ENCODE results near the gene CYP2W1.
"Not testable (repeated sequence)": the region's sequence is repeated elsewhere in the genome, so short reads cannot be mapped to it uniquely, and the experiment has no call there.

The CYP2W1 gene

DNA sequence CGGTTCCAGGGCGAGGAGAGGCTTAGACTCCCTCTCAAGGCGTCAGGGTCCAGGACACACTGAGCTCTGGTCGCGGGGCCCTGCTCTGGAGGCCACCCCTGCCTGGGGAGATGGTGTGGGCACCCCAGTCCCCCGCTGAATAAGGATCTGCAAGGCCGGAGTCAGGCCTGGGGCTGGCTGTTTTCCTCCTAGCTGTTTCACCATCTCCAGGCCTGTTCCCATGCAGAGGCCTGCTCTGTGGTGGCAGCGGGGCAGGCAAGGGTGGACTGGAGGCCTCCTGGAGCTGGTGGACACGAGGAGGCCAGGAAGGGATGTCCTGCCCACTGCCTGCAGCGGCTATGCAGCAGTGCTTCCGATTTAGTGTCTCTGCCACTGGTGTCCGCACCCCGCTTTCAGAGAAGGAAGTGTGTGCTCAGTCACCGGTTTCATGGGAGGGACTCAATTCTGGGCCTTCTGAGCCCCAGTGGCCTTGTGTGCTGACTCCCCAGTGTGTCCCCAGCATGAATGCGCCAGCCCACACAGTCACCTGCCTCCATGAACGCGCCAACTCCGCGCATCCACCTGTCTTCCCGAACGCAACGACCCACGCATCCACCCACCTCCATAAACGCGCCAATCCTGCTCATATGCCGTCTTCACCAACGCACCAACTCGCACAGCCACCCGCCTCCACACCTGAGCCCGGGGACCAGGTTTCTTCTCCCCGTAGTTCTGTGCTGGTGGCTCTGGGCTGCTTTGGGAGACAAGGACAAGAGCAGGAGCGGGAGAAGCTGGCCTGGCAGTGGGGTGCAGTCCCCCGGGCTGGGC lies 46.9 kb downstream of the CYP2W1 start:
- DNase-seq: no peak

DNA sequence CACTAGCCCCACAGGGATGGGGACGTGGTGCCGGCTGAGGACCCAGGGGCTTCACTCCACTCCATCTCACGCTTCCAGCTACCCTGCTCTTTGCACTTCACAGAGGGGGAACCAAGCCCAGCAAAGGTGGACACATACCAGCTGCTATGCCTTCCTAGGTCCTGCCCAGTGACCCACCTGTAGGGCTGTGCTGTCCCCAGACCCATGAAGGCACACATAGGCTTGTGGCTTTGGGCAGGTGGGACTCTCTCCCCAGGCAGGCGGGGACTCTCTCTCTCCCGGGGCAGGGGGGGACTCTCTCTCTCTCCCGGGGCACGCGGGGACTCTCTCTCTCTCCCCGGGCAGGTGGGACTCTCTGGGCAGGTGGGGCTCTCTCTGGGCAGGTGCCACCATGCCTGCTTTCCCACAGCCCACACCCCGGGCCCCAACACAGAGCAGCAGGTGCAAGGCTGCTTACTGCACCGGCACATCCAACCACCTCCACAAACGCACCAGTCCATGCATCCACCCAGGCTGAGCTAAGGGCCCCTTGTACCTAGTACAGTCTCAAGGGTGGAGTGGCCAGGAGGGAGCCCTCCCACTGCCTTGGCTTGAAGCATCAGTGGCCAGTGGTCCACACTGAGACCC lies 47.6 kb downstream of the CYP2W1 start:
- DNase-seq: no peak

DNA sequence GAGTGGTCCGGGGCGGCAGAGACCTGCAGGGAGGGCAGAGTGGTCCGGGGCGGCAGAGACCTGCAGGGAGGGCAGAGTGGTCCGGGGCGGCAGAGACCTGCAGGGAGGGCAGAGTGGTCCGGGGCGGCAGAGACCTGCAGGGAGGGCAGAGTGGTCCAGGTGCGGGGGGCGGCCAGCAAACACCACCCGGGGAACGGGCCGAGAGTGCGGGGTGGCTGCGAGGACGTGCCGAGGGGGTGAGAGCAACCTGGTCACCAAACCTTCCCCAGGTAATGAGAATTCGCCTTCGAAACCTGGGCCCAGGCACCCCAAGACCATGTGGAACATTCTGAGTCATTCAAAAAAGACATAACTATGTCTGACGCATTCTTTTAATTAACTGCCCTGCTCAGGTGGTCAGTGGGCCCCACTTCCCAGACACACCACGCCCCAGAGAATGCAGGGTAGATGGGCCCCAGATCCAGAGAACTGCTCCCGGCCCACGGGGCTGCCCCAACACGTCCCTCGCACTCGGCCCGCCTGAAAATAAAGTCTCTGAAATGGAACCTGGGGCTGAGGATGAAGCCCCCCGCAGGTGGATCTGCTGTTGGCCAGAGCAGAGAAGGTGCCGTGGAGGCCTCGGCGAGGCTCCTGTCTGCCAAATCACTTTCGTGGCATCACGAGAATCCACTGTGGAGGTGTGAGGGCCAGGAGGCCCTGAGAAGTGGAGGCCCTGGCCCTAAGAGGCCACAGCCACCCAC lies 48.9 kb downstream of the CYP2W1 start:
- DNase-seq: no peak

DNA sequence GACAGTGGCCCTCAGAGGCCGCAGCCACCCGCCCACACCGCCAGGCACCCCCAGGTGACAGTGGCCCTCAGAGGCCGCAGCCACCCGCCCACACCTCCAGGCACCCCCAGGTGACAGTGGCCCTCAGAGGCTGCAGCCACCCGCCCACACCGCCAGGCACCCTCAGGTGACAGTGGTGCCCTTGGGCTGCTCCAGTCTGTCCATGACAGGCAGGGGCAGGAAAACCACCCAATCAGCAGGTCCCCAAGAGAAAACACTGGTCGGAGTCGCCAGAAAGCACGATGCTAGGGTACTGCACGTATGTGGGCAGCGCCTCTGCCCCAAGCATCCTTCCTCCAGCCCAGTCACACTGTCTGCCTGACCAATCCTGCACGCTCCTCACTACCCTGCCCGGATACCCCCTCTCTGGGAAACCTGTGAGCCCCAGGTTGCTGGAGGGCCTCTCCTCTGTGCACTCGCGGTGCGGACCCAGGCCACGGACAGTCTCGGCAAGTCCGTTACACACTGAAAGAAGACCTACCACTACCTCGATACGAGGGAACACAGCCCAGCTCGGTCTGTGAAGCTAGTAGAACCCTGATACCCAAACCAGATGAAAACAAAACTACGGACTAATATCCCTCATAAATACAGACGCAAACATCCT lies 49.7 kb downstream of the CYP2W1 start:
- DNase-seq: no peak

DNA sequence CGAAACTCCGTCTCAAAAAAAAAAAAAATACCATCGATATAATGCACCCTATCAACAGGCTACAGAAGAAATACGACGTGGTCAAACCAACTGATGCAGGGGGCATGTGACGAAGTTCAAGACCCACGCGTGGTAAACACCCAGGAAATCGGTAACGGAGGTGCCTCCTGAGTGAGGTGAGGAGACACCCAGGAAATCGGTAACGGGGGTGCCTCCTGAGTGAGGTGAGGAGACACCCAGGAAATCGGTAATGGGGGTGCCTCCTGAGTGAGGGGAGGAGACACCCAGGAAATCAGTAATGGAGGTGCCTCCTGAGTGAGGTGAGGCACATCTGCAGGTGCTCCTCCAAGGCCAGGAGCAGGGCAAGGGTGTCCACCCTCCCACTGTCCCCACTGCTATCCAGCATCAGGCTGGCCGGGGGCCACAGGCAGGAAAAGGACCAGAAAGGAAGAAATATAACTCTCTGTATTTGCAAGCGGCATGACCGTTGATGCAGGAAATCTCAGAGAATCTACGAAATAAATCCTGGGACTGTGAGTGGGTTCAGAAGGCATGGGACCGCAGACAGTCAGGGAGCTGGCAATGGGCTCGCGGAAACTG lies 50.7 kb downstream of the CYP2W1 start:
- DNase-seq: peak; percentile 29

DNA sequence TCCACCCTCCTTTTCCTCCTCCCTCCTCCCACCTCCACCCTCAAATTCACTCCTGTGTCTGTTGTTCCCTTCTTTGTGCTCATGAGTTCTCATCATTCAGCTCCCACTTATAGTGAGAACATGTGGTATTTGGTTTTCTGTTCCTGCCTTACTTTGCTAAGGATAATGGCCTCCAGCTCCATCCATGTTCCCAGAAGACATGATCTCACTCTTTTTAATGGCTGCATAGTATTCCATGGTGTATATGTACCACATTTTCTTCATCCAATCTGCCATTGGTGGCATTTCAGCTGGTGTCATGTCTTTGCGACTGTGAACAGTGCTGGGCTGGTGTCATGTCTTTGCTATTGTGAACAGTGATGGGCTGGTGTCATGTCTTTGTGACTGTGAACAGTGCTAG lies 51.8 kb downstream of the CYP2W1 start:
- not testable (repeated sequence) for DNase-seq

DNA sequence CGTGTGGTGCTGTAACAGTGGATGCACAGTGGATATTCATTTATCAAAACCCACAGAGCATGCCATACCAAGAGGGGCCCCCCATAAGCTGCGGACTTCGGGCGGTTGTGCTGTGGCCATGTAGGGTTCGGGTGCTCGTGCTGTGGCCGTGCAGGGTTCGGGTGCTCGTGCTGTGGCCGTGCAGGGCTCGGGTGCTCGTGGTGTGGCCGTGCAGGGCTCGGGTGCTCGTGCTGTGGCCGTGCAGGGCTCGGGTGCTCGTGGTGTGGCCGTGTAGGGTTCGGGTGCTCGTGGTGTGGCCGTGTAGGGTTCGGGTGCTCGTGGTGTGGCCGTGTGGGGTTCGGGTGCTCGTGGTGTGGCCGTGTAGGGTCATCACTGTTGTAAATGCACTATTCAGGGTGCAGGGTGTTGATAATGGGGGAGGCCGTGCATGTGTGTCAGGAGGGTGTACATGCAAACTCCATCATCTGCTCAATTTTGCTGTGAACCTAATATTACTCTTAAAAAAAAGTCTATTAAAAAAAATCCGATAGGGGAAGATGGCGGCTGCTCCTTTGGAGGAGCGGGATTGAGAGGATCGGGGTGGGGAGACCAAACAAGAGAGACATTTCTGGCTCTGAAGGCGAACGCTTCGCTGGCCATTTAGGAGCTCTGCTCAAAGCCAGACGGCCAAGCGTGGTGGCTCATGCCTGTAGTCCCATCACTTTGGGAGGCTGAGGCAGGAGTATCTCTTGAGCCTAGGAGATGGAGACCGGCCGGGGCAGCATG lies 53.4 kb downstream of the CYP2W1 start:
- DNase-seq: not testable (repeated sequence)
